GM12892 (cell line): ENCODE measurements around the gene MRPL9.
"Not testable (repeated sequence)": the region's sequence is repeated elsewhere in the genome, so short reads cannot be mapped to it uniquely, and the experiment has no call there.

Source experiments
- DNase-seq: peaks from one replicate; pipeline ENCODE4 v3.0.0; 2011; ENCODE audit not compliant: insufficient read length
- FAIRE-seq: peaks from 2 replicates; lab custom pipeline; 2011; peaks lifted over from hg19 to GRCh38; lab: Jason Lieb, UNC
- POLR2A ChIP-seq: IDR thresholded peaks from 2 replicates; pipeline ENCODE4 v1.6.1; 2011; ENCODE audit warnings: low read depth, low read length, control low read depth
- POLR2AphosphoS5 ChIP-seq: IDR thresholded peaks from 2 replicates; pipeline ENCODE4 v1.6.1; 2011; ENCODE audit warnings: low read depth, low read length, control low read depth
- TAF1 ChIP-seq: IDR thresholded peaks from 2 replicates; pipeline ENCODE4 v1.6.1; 2011; ENCODE audit warnings: low read depth, mild to moderate bottlenecking, control low read depth, low read length, borderline replicate concordance

The MRPL9 gene

GRCh38 chr1:151779852-151780251, 16.6 kb upstream of the MRPL9 start:
- DNase-seq (no peak), FAIRE-seq (peak; percentile 40)
- TF ChIP-seq POLR2A, result no peak
- TF ChIP-seq POLR2AphosphoS5, result no peak
- no peak for TF ChIP-seq TAF1

GRCh38 chr1:151777317-151777716, 14.0 kb upstream of the MRPL9 start:
- FAIRE-seq (no peak), DNase-seq (no peak)
- TF ChIP-seq POLR2AphosphoS5, result no peak
- TF ChIP-seq TAF1, result no peak
- TF ChIP-seq POLR2A, result no peak

- FAIRE-seq (no peak), DNase-seq (no peak)
- TF ChIP-seq TAF1, result no peak
- no peak for TF ChIP-seq POLR2AphosphoS5
- TF ChIP-seq POLR2A, result no peak
Observed at GRCh38 chr1:151776665-151777062, 13.4 kb upstream of the MRPL9 start.

- FAIRE-seq, result no peak
- TF ChIP-seq TAF1 (no peak), POLR2AphosphoS5 (no peak), POLR2A (no peak)
- no peak for DNase-seq
Observed at GRCh38 chr1:151775894-151776664, 12.8 kb upstream of the MRPL9 start.

GRCh38 chr1:151774256-151774922, 11.1 kb upstream of the MRPL9 start:
- FAIRE-seq, result no peak
- DNase-seq, result no peak
- TF ChIP-seq TAF1 (no peak), POLR2A (no peak), POLR2AphosphoS5 (no peak)

- FAIRE-seq (no peak), DNase-seq (no peak)
- TF ChIP-seq TAF1 (no peak), POLR2AphosphoS5 (no peak), POLR2A (no peak)
Observed at GRCh38 chr1:151773702-151774101, 10.4 kb upstream of the MRPL9 start.

- FAIRE-seq, DNase-seq: not testable (repeated sequence)
Observed at GRCh38 chr1:151769270-151769669, 6.0 kb upstream of the MRPL9 start.

GRCh38 chr1:151768351-151769066, 5.2 kb upstream of the MRPL9 start:
- not testable (repeated sequence) for FAIRE-seq

GRCh38 chr1:151763990-151764389, 694 bp upstream of the MRPL9 start:
- DNase-seq (no peak), FAIRE-seq (peak; percentile 54)
- no peak for TF ChIP-seq TAF1
- no peak for TF ChIP-seq POLR2A
- no peak for TF ChIP-seq POLR2AphosphoS5

More at GRCh38 chr1:151768351-151769066, 5.2 kb upstream of the MRPL9 start:
- DNase-seq, result not testable (repeated sequence)

- DNase-seq, result no peak
- no peak for FAIRE-seq
- no peak for TF ChIP-seq POLR2AphosphoS5
- no peak for TF ChIP-seq TAF1
- TF ChIP-seq POLR2A, result no peak
Observed at GRCh38 chr1:151760597-151761385, 2.5 kb downstream of the MRPL9 start.

GRCh38 chr1:151759241-151759640, 4.1 kb downstream of the MRPL9 start:
- no peak for FAIRE-seq
- DNase-seq, result no peak
- no peak for TF ChIP-seq TAF1
- TF ChIP-seq POLR2AphosphoS5, result no peak
- TF ChIP-seq POLR2A, result no peak
